Hepatocyte (in vitro differentiated cells): ENCODE measurements around the gene TSPAN15. TPM values are rescaled to one million over a fixed set of nuclear protein-coding genes. Genes with fewer than 3 reads are reported as not detected.

ENCODE experiments used
- DNase-seq: peaks from one replicate; pipeline ENCODE4 v3.0.0-alpha.2; 2016; ENCODE audit warnings: low spot score
- H2AFZ ChIP-seq: fragments of 200-600 bp; sonication (generic); 2 replicates; pipeline ENCODE4 v1.6.0; 2016; ENCODE audit warnings: antibody characterized with exemption, mild to moderate bottlenecking
- H3K27ac ChIP-seq: fragments of 200-600 bp; sonication (generic); 2 replicates; pipeline ENCODE4 v1.5.1; 2016; ENCODE audit warnings: mild to moderate bottlenecking
- H3K27me3 ChIP-seq: fragments of 200-600 bp; sonication (generic); 2 replicates; pipeline ENCODE4 v1.6.1; 2016
- H3K36me3 ChIP-seq: fragments of 200-600 bp; sonication (generic); replicated peaks from 2 replicates; pipeline ENCODE4 v1.5.1; 2016; ENCODE audit warnings: low read depth; ENCODE audit not compliant: insufficient read depth
- H3K4me1 ChIP-seq: fragments of 200-600 bp; sonication (generic); 2 replicates; pipeline ENCODE4 v1.5.1; 2016; ENCODE audit warnings: mild to moderate bottlenecking, moderate library complexity; ENCODE audit not compliant: insufficient read depth
- H3K4me2 ChIP-seq: fragments of 200-600 bp; sonication (generic); 2 replicates; pipeline ENCODE4 v1.6.0; 2016
- H3K4me3 ChIP-seq: fragments of 200-600 bp; sonication (generic); 2 replicates; pipeline ENCODE4 v1.5.1; 2016; ENCODE audit warnings: mild to moderate bottlenecking
- H3K79me2 ChIP-seq: fragments of 200-600 bp; sonication (generic); 2 replicates; pipeline ENCODE4 v1.6.0; 2017; ENCODE audit warnings: mild to moderate bottlenecking
- H3K9me2 ChIP-seq: fragments of 200-600 bp; sonication (generic); replicated peaks from 2 replicates; pipeline ENCODE4 v1.6.0; 2017; ENCODE audit warnings: mild to moderate bottlenecking; ENCODE audit not compliant: insufficient read depth
- H3K9me3 ChIP-seq: fragments of 200-600 bp; sonication (generic); 2 replicates; pipeline ENCODE4 v1.5.1; 2016; ENCODE audit warnings: low read depth, mild to moderate bottlenecking
- H4K20me1 ChIP-seq: fragments of 200-600 bp; sonication (generic); 2 replicates; pipeline ENCODE4 v1.6.0; 2016; ENCODE audit warnings: mild to moderate bottlenecking; ENCODE audit not compliant: insufficient read depth, poor library complexity, severe bottlenecking
- EZH2 ChIP-seq: fragments of 200-600 bp; sonication (generic); IDR thresholded peaks from 2 replicates; pipeline ENCODE4 v1.6.1; 2016; ENCODE audit warnings: antibody characterized with exemption, mild to moderate bottlenecking, borderline replicate concordance
- EZH2phosphoT487 ChIP-seq: fragments of 200-600 bp; sonication (generic); IDR thresholded peaks from one replicate; pipeline ENCODE4 v1.6.1; 2018; ENCODE audit warnings: antibody characterized with exemption, mild to moderate bottlenecking, low read depth, moderate library complexity; ENCODE audit not compliant: unreplicated experiment, severe bottlenecking
- WGBS: methylation state at CpG from one replicate; pipeline ENCODE4 v1.1.6; 2016; ENCODE audit warnings: low lambda C conversion rate; ENCODE audit errors: missing lambda C conversion rate; 5-methylcytosine and 5-hydroxymethylcytosine counted together
- polyA plus RNA-seq: library from polyadenylated mRNA; unstranded; fragments of >200 nt; fragmentation: Nextera tagmentation; extraction: Ambion mirVana; gene quantifications from 2 replicates; pipeline ENCODE4 v1.2.1, GENCODE V29; 2016
- total RNA-seq: library from RNA; depleted of rRNA; stranded (reverse); fragments of >200 nt; gene quantifications from 2 replicates; pipeline ENCODE4 v1.2.3, GENCODE V29; 2014
- TF ChIP-seq, protein P1 (sequence below): fragments of 200-600 bp; sonication (generic); IDR thresholded peaks from 2 replicates; pipeline ENCODE4 v1.5.1; 2016; ENCODE audit warnings: antibody characterized with exemption, mild to moderate bottlenecking; ENCODE audit not compliant: poor library complexity

The TSPAN15 gene
- total and polyA plus RNA-seq, 2 experiments from 2014 or later: 29.0 to 66.4 TPM

- H3K4me3 ChIP-seq: no peak overlapping the region
- H2AFZ ChIP-seq: no peak overlapping the region
- TF ChIP-seq, protein P1, sequence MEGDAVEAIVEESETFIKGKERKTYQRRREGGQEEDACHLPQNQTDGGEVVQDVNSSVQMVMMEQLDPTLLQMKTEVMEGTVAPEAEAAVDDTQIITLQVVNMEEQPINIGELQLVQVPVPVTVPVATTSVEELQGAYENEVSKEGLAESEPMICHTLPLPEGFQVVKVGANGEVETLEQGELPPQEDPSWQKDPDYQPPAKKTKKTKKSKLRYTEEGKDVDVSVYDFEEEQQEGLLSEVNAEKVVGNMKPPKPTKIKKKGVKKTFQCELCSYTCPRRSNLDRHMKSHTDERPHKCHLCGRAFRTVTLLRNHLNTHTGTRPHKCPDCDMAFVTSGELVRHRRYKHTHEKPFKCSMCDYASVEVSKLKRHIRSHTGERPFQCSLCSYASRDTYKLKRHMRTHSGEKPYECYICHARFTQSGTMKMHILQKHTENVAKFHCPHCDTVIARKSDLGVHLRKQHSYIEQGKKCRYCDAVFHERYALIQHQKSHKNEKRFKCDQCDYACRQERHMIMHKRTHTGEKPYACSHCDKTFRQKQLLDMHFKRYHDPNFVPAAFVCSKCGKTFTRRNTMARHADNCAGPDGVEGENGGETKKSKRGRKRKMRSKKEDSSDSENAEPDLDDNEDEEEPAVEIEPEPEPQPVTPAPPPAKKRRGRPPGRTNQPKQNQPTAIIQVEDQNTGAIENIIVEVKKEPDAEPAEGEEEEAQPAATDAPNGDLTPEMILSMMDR: no peak
- no peak for TF ChIP-seq EZH2
- no peak for TF ChIP-seq EZH2phosphoT487
- no peak overlapping the region for H3K27ac ChIP-seq
- H3K79me2 ChIP-seq: no peaks in the 10 kb centered on the region
- H3K9me2 ChIP-seq: no peaks in the 10 kb centered on the region
- H3K36me3 ChIP-seq: no peaks in the 10 kb centered on the region
- H3K27me3 ChIP-seq: no peaks in the 10 kb centered on the region
- H3K9me3 ChIP-seq: no peaks in the 10 kb centered on the region
- H3K4me2 ChIP-seq: no peak overlapping the region
- no peaks in the 10 kb centered on the region for H4K20me1 ChIP-seq
- DNase-seq: no peak
- no peaks in the 10 kb centered on the region for H3K4me1 ChIP-seq
- 97% methylated on average over 6 of the region's 6 CpGs for WGBS
Observed at GRCh38 chr10:69504576-69505250, 53.4 kb downstream of the TSPAN15 start.

- Histone ChIP-seq H3K27ac (no peak overlapping the region), H2AFZ (no peak overlapping the region), H3K4me1 (no peaks in the 10 kb centered on the region), H3K9me2 (no peaks in the 10 kb centered on the region), H3K4me3 (no peak overlapping the region), H4K20me1 (no peaks in the 10 kb centered on the region), H3K36me3 (no peaks in the 10 kb centered on the region), H3K9me3 (no peaks in the 10 kb centered on the region), H3K79me2 (no peaks in the 10 kb centered on the region), H3K4me2 (no peak overlapping the region), H3K27me3 (no peaks in the 10 kb centered on the region)
- 89% methylated on average over 15 of the region's 15 CpGs for WGBS
- DNase-seq: peak; percentile 2
- TF ChIP-seq, protein P1: no peak
- TF ChIP-seq EZH2 (no peak), EZH2phosphoT487 (no peak)
Observed at GRCh38 chr10:69505636-69506318, 54.5 kb downstream of the TSPAN15 start.

DNA sequence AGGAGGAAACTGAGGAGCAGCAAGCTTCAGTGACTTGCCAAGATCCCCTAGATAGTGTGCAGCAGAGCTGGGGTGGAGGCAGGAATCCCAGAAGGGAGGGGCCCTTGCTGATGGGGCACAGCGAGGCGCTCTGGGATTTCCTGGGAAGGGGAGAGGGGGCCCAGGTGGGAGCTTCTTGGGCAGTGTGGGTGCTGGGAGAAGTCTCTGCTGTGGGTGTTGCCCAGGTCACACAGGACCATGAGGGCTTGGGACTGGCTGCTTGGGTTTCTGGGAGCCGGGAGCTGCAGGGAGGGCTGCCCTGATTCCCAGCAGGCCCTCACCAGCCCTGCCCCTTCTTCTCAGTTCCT lies 55.2 kb downstream of the TSPAN15 start:
- DNase-seq: peak; percentile 4
- no peak overlapping the region for H3K4me2 ChIP-seq
- no peaks in the 10 kb centered on the region for H3K4me1 ChIP-seq
- H3K27me3 ChIP-seq: no peaks in the 10 kb centered on the region
- 100% methylated on average over 2 of the region's 3 CpGs for WGBS
- no peaks in the 10 kb centered on the region for H3K79me2 ChIP-seq
- H2AFZ ChIP-seq: no peak overlapping the region
- H3K9me2 ChIP-seq: no peaks in the 10 kb centered on the region
- TF ChIP-seq EZH2phosphoT487 (no peak), EZH2 (no peak)
- TF ChIP-seq, protein P1: no peak
- no peaks in the 10 kb centered on the region for H4K20me1 ChIP-seq
- no peak overlapping the region for H3K4me3 ChIP-seq
- no peaks in the 10 kb centered on the region for H3K9me3 ChIP-seq
- H3K27ac ChIP-seq: no peak overlapping the region
- H3K36me3 ChIP-seq: no peaks in the 10 kb centered on the region
